ENCODE results near the gene SERINC5.

SERINC5 gene

DNA sequence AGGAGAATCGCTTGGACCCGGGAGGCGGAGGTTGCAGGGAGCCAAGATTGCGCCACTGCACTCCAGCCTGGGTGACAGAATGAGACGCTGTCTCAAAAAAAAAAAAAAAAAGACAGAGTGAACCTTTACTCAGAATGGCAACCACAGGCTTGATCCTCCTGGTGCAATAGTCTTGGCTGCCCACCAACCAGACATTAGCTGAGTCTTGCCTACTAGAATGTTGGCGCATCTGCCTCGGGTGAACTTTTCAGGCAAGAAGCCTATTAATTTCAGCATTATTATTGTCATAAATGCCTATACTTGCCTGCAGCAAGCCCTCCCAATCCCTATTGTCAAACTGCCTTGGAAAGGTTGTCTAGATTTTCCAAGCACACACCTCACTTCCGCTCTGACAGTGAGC lies 4.2 kb downstream of the SERINC5 start:
- DNase-seq, result no peak

DNA sequence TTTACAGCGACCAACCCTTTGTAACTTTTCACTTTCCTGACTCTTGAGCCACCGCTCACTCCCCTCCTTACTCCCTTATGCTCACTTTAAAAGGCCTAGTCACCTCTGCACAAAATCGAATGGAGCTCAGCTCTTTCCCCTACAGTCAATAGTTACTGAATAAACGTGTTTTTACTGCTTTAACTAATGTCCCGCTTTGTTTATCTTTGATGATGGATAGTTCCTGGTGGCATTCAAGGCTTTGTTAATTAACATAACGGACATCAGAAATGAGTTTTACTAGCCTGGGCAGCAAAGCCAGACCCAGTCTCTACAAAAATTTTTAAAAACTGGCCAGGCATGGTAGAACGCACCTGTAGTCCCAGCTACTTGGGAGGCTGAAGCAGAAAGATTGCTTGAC lies 5.0 kb downstream of the SERINC5 start:
- no peak for DNase-seq

DNA sequence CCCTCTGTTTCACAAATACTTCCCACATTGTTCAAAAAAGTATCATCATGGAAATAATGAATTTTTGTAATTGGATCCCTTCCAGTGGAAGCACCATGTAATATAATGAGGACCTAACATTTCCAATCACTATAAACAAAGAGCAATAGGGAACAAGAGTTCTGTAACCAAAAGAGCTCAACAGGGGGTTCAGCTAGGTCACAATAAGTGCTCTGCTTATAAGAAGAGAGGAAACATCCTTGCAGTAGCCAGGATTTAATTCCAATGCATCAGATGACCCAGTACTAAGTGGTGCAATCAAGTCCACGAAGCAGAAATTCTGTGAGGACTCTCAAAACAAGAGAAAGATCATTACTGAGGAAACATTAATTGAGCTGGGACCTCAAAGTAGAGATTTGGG lies 5.9 kb downstream of the SERINC5 start:
- DNase-seq, result no peak

DNA sequence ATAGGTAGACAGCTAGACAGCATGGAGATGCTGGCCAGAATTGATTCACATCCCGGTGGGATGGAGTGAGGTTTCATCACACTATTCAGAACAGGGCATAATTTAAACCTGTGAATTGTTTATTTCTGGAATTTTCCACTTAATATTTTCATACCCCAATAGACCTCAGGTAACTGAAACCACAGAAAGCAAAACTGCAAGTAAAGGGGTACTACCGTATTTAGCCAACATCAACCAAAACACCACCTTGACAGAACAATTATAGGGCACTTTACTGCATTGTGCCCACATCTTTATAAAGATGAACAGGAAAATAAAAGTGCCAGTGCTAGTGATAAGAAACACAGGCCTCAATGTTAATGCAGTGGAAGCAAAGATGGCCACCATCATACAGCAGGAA lies 7.5 kb downstream of the SERINC5 start:
- DNase-seq, result no peak

DNA sequence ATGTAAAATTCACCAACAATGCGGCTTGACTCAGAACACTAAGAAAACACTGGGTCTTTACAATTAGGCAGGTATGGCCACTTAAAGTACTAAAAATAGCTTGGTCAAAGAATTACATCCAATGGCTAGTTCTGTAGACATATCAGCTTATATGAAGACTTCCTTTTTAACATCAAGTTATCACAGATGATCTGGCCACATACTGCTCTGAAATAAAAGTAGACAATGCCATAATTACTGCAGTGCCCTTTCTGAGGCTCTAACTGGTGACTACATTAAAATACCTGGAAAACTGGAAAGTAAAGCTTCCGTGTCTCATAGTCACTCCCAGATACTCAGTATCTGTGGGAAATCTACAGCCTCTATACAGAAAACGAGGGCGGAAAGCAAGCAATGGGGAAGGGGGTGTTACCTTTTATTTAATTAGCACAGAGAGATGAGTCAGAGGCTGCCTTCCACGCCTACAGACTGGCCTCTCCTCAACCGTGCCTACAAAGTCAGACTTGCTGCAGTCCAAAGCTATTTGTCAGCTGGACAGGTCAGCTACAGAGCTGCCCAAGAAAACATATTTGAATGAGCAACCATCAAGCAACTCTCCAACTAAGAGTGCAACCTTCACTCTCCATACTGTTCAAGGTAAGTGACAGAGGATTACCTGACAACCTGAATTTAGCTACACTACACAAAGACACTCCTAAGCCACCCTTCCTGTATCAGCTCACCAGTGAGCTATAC lies 8.7 kb downstream of the SERINC5 start:
- peak; percentile 73 for DNase-seq

DNA sequence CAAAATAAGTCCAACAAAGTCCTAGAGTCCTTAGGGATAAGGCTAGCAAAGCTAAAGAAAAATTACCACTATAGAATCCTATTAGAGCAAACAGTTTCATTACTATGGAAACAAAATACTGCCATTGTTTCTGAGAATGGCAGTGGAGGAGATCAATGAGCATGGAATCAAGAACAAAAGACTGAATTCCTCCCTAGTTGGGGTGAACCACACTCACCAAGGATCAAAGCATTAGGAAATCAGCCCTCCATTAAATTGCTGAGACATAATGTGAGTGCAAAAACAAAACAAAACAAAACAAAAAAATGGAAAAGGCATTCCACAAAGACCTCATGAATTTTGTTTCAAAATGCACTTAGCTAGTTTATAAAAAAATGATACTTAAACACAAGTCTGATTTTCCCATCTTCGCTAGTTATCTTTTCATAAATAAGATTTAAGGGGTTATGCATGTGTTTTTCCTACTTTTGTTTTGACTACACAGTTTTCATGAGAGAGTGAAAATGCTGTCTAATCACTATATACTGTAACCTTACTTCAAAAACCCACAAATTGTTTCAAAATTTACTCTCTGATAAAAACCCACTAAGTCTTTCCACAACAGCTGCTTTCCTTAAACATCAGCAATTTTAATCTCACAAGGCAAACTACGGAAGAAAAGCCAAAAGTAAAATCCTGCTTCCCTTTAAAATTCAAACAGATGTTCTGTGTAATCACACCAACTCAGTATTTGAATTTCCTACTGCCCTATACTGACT lies 9.7 kb downstream of the SERINC5 start:
- peak; percentile 53 for DNase-seq

DNA sequence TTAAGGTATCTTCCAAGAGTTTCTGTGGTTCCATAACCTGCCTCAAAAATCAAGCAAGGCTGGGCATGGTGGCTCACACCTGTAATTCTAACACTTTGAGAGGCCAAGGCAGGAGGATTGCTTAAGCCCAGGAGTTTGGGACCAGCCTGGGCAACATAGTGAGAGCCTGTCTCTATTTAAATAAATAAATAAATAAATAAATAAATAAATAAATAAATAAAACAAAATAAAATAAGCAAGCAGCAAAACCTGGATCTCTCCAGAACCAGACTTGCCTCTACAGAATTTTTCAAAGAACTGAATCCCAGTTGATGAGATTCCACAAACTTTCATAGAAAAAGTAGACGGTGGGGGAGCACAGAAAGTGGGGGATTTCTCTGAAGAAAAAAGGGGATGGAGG lies 12.3 kb downstream of the SERINC5 start:
- no peak for DNase-seq

DNA sequence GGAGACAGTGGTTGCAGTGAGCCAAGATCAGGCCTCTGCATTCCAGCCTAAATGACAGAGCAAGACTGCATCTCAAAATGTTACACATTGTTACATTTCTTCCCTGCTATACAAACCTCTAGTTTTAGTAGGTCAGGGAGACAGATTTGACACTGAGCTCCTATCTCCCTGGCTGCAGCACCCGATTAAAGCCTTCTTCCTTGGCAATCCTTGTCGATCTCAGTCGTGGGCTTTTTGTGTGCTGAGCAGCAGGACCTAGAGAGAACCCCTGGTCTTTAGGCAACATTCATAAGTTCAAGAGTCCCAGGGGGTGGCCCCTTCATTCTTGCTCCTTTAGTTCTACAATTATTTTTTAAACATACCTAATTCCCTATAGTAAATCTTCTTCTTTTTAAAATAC lies 13.0 kb downstream of the SERINC5 start:
- no peak for DNase-seq

DNA sequence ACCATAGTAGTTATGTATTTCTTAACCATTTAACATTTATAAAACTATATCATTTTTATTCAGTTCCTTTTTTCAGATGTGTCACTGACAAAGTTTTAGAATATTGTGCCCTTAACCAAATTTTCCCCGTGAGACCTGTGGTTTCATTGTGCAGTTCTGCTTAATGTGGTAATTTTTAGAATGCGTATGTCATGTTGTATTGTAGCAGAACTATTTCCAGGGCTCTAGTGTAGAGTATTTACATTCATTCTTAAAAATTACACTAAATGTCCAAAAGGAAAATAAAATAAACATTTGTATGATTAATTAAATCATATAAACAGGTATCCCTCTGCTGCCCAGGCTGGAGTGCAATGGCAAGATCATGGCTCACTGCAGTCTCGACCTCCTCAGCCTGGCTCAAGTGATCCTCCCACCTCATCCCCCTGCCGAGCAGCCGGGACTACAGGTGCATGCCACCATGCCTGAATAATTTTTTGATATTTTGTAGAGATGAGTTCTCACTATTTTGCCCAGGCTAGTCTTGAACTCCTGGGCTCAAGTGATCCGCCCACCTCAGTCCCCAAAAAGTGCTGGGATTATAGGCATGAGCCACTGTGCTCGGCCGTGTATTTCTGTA lies 15.4 kb downstream of the SERINC5 start:
- DNase-seq, result no peak

DNA sequence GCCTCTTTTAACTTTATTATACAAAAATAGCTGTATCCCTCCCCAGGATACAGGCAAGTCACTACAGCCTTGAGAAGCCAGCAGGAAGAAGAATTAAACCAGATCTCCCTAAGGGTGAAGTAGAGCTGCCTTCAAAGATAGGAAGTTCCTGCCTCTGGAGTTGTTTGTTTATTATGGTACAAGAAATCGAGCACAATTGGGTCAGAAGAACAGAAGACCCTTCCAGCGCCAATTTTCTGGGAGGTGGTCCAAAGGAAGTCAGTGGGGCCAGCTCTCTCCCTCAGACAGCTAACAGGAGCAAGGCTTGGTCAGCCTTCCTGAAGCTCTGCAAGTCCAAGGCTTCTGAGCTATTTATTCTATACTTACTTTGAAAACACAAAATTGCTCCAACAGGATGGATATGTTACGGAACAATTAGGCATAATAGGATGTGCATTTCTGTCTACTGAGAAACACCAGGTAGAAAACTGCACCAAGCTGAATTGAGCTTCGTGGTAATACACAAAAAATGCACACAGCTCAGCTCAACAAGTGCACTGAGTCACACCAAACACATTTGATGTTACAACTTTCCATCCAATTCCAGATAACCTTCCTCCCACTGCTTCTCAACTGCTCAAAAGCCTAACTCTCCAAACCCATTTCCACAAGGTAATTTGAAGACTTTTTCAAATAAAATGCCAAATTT lies 16.0 kb downstream of the SERINC5 start:
- no peak for DNase-seq

DNA sequence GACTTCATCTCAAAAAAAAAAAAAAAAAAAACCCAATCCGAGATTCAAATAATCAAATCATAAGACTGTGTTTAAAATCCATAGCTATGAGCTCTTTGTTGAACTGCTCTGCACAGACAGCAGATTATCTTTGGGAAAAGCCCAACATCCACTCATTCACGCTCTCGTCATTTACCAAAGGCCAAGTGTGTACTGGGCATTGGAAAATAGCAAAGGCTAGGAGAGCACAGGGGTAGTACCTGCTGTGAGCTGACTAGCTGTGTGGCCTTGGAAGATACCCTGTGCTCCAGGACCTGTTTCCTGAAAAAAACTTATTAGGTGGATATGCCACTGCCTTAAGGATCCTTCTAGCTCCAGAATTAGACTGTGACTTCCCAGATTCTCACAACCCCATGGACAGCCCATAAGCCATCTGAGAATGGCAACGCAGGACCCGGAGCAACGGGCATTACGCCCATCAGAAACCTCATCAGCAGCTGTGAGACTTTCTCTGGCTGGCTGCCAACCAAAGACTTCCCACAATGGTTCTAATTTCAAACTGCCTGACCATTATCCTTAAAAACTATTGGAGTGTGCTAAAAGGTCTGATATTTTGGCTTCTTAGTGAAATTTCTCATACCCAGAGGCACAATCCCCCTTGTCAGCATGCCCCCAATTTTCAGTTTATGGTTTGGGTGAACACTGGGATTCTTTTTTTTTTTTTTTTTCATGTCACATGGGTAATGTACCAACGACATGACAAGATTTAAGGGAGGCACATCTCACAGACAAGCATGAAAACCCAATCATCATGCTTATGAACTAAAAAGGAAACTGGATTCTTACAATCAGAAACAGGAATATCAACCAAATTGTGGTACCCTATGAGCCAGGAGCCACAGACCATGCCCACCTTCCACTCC lies 16.8 kb downstream of the SERINC5 start:
- DNase-seq, result no peak

DNA sequence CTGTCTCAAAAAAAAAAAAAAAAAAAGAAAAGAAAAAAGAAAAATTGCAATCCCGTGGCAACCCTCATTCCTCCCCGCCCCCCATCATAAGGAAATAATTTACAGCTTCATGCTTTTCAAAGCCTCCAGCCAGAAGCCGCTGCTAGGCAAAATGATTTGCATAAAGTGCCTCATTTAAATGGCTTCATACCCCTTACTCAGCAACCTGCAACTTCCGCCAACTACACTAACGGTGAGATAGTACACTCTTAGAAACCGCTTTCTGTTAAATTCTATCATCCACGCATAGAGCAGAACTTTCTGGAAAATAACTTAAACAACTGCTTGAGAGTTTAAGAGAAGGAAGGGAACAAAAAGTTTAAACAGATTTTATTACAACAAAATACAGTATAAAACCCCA lies 17.8 kb downstream of the SERINC5 start:
- no peak for DNase-seq

DNA sequence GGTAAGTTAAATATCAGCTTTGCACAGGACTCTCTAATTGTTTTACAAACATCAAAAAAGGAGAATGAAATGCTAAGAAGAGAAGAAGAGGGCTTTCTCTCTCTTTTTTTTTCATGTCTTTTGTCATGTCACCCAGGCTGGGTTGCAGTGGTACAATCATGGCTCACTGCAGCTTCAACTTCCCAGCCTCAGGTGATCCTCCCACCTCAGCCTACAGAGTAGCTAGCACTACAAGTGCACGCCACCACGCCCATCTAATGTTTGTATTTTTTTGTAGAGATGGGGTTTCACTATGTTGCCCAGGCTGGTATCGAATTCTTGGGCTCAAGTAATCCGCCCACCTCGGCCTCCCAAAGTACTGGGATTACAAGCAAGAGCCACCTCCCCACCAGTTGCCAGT lies 18.6 kb downstream of the SERINC5 start:
- DNase-seq, result no peak

DNA sequence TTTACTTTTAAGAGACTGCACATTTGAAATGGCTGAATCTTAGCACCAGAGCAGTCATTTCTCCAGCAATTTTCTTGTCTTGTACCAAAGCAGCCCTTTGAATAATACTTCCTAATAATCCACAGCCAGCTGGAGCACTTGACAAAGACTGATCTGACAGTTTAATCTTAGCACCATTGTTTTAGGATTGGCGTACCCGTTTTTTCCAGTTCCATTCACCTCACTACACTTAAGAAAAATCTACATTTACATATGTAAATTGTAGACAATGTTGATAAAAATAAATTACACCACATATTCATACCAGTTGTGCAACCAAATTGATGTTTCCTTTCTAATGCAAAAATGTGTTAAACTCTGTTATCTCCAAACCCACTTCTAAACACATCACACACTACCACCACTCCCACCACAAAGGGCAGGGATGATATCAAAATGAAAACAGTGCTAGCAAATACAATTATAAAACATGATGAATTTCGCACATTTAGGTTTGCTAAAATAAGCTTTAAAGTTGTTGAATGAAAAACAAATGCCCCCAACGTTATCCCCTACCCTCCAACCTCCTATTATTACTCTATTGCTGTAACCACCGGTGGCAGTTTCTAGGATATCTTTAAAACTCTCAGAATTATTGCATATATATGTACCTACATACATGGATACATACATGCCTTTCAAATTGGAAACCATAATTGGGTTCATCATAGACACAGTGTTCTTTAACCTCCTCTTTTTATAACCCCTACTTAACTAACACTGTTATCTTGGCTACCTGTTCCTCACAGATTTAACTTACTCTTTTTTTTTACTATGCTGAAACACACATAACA lies 21.5 kb downstream of the SERINC5 start:
- no peak for DNase-seq

DNA sequence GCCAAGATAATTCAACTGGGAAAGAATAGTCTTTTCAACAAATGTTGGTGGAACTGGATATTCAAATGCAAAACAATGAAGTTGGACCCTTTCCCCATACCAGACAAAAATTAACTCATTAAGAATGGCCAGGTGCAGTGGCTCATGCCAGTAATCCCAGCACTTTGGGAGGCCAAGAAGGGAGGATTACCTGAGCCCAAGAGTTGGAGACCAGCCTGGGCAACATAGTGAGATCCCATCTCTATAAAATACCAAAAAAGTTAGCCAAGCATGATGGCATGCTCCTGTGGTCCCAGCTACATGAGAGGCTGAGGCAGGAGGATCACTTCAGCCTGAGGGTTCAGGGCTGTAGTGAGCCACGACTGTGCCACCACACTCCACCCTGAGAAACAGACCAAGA lies 24.2 kb downstream of the SERINC5 start:
- no peak for DNase-seq

DNA sequence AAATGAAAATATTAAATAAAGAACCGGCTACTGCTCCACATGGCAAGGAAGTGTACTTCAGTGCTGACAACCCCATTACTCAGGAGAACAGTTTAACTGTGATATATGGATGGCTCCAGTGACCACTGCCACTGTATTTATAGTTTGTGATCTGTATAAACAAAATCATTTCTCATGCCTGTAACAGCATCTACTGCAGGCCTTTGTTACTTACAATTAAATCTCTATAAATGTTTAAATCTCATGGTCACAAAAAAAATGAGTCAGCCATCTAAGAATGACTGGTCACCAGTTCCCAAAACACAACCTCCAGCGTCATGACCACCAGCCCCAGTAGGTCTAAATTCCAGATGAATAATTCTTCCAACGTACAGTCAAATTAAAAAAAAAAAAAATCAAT lies 24.6 kb downstream of the SERINC5 start:
- DNase-seq, result no peak

DNA sequence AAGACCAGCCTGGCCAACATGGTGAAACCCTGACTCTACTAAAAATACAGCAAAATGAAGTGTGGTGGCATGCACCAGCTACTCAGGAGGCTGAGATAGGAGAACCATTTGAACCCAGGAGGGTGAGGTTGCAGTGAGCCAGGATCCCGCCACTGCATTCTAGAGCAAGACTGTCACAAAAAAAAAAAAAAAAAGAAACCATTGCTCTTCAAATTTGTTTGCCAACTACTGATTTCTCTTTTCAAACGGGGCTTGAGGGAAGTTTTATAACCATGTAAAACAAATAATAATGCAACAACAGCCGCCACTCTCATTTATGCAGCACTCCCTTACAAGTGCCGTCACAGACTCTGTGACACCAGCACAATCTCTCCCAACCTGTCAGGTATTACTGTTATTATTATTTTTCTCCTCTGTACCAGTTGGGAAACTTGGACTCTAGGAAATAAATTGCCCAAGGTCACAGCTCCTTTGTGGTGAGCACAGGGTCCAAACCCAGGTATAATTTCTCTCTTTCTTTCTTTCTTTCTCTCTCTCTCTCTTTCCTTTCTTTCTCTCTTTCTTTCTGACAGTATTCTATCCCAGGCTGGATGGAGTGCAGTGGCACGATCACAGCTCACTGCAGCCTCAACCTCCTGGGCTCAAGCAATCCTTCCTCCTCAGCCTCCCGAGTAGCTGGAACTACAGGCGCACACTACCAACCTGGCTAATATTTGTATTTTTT lies 25.4 kb downstream of the SERINC5 start:
- DNase-seq, result no peak

DNA sequence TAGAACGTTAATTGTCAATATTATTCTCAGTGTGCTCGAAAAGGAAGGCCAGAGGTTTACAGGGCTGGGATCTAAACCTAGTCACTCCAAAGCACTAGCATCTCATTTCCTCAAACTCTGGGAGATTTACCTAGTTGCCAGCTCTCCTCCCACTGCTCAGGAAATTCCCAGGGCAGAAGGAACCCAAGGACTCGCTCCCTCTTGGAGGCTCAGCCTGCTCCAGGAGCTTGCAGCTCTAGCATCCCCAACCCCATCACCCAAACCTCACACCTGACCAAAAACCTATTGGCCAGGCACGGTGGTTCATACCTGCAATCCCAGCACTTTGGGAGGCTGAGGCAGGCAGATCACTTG lies 26.0 kb downstream of the SERINC5 start:
- DNase-seq, result no peak

DNA sequence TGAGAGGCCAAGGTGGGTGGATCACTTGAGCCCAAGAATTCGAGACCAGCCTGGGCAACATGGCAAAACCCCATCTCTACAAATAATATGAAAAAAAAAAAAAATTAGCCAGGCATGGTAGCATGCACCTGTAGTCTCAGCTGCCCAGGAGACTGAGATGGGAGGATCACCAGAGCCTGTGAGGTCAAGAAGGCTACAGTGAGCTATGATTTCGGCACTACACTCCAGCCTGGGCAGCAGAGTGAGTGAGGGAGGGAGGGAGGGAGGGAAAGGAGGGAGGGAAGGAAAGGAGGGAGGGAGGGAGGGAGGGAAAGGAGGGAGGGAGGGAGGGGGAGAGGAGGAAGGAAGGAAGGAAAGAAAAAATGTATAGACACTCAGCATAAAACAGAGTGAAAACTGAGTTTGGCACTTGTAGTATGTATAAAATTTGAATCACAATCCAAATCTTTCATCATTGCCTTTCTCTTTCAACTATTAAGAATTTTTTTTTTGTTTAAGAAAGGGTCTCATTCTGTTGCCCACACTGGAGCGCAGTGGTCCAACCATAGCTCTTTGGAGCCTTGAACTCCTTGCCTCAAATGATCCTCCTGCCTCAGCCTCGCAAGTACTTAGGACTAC lies 27.8 kb downstream of the SERINC5 start:
- no peak for DNase-seq

DNA sequence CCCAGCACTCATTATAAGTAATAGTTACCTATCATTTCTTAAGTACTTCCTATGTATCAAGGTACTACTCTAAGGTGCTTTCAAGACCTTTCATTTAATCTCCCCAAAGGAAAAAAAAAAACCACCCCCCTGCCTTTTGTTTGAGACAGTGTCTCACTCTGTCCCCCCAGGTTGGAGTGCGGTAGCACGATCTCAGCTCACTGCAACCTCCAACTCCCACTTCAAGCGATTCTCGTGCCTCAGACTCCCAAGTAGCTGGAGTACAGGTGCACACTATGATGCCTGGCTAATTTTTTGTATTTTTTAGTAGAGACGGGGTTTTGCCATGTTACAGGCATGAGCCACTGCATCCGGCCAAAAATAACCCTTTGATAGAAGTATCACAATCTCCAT lies 29.9 kb downstream of the SERINC5 start:
- DNase-seq, result no peak
